Lower lobe of right lung (tissue), 2 donors: ENCODE data around the gene SHISAL2A. TPM values are rescaled to one million over a fixed set of nuclear protein-coding genes. Genes with fewer than 3 reads are reported as not detected.

Source experiments
- ATAC-seq, 2 donors: fragments of 200-7000 bp; cut with Tn5 transposase; one replicate each; pipeline ENCODE4 v1.9.1; 2020 to 2022; ENCODE audit warnings: mild to moderate bottlenecking in 2 of 2, moderate library complexity in 2 of 2
- DNase-seq: peaks from one replicate; pipeline ENCODE4 v3.0.0-alpha.2; 2020
- H3K27ac ChIP-seq: fragments of 200-600 bp; one replicate; pipeline ENCODE4 v1.8.0; 2022
- H3K27me3 ChIP-seq: fragments of 200-600 bp; one replicate; pipeline ENCODE4 v1.8.0; 2022; ENCODE audit warnings: low read depth
- H3K36me3 ChIP-seq: fragments of 200-600 bp; one replicate; pipeline ENCODE4 v1.8.0; 2022; ENCODE audit warnings: mild to moderate bottlenecking
- H3K4me1 ChIP-seq: fragments of 200-600 bp; one replicate; pipeline ENCODE4 v1.8.0; 2022
- H3K4me3 ChIP-seq: fragments of 200-600 bp; one replicate; pipeline ENCODE4 v1.8.0; 2022; ENCODE audit warnings: mild to moderate bottlenecking
- H3K9me3 ChIP-seq: fragments of 200-600 bp; one replicate; pipeline ENCODE4 v1.8.0; 2022
- intact Hi-C: fragments of 100-400 bp; cut with DNase I; formaldehyde crosslinking; loops from one replicate; pipeline ENCODE4 v1.11.0; 2022
- total RNA-seq: library from RNA; stranded (reverse); fragmentation: NEBNext Ultra II Directional; extraction: Animal tissue kit (Norgen Biotek cat#: 25700); gene quantifications from one replicate; pipeline ENCODE4 v1.2.1, GENCODE V29; 2021
- TF ChIP-seq, protein P1 (sequence below): fragments of 200-600 bp; IDR thresholded peaks from one replicate; pipeline ENCODE4 v1.8.0; 2022; ENCODE audit warnings: antibody characterized with exemption, mild to moderate bottlenecking
- donor health status: DM: no; HTN: yes; CAD: no; lungs with severe emphysema.

The SHISAL2A gene
- total RNA-seq, 1 donor from 2014 or later: 1.6 TPM

- TF ChIP-seq, protein P1, sequence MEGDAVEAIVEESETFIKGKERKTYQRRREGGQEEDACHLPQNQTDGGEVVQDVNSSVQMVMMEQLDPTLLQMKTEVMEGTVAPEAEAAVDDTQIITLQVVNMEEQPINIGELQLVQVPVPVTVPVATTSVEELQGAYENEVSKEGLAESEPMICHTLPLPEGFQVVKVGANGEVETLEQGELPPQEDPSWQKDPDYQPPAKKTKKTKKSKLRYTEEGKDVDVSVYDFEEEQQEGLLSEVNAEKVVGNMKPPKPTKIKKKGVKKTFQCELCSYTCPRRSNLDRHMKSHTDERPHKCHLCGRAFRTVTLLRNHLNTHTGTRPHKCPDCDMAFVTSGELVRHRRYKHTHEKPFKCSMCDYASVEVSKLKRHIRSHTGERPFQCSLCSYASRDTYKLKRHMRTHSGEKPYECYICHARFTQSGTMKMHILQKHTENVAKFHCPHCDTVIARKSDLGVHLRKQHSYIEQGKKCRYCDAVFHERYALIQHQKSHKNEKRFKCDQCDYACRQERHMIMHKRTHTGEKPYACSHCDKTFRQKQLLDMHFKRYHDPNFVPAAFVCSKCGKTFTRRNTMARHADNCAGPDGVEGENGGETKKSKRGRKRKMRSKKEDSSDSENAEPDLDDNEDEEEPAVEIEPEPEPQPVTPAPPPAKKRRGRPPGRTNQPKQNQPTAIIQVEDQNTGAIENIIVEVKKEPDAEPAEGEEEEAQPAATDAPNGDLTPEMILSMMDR: no peak
- no peak overlapping the region for H3K4me3 ChIP-seq
- H3K36me3 ChIP-seq: no peaks in the 10 kb centered on the region
- DNase-seq (no peak), ATAC-seq (no peak)
- peaks cover 28% of the 10 kb centered on the region for H3K27me3 ChIP-seq
- no peaks in the 10 kb centered on the region for H3K9me3 ChIP-seq
- intact Hi-C loops: no loop called here
- H3K4me1 ChIP-seq: peaks cover 15% of the 10 kb centered on the region
- H3K27ac ChIP-seq: no peak overlapping the region
Observed at GRCh38 chr1:52629667-52630066, 3.3 kb upstream of the SHISAL2A start.

- Histone ChIP-seq H3K27me3 (peaks cover 28% of the 10 kb centered on the region), H3K4me1 (peaks cover 15% of the 10 kb centered on the region), H3K36me3 (no peaks in the 10 kb centered on the region), H3K9me3 (no peaks in the 10 kb centered on the region), H3K27ac (peak overlapping the region; percentile 67), H3K4me3 (peak overlapping the region; percentile 49)
- DNase-seq (no peak), ATAC-seq (peak in 1 of 2 donors; percentile 12)
- TF ChIP-seq, protein P1: no peak
- intact Hi-C loops: no loop called here
Observed at GRCh38 chr1:52631759-52632331, 1.1 kb upstream of the SHISAL2A start.

- peak overlapping the region; percentile 67 for H3K27ac ChIP-seq
- TF ChIP-seq, protein P1: no peak
- peak overlapping the region; percentile 49 for H3K4me3 ChIP-seq
- peaks cover 28% of the 10 kb centered on the region for H3K27me3 ChIP-seq
- H3K9me3 ChIP-seq: no peaks in the 10 kb centered on the region
- H3K4me1 ChIP-seq: peaks cover 18% of the 10 kb centered on the region
- H3K36me3 ChIP-seq: no peaks in the 10 kb centered on the region
- intact Hi-C loops: no loop called here
- peak; percentile 16 to 49 for ATAC-seq
- peak; percentile 53 for DNase-seq
Observed at GRCh38 chr1:52633291-52633754, 355 bp downstream of the SHISAL2A start.

DNA sequence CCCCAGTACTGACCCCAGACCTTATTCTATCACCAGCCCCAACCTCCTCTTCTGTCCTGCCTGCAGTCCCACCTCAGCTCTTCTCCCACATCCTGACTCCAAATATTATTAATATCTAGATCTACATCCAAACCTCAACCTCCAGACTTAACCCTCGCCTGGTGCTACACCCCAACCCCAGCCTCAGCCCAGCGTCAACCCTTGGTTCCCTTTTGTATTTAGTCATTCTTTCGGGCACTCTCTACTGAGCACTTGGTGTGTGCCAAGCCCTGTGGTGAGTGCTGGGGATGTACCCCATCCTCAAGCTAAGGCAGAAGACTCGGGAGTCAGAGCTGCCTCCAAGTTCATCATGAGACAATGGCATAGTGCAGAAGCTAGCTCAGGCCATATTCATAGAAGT is 1.1 kb downstream of the SHISAL2A start:
- H3K9me3 ChIP-seq: no peaks in the 10 kb centered on the region
- TF ChIP-seq, protein P1: no peak
- ATAC-seq (no peak), DNase-seq (no peak)
- H3K27me3 ChIP-seq: peaks cover 28% of the 10 kb centered on the region
- no peaks in the 10 kb centered on the region for H3K36me3 ChIP-seq
- H3K4me1 ChIP-seq: peaks cover 18% of the 10 kb centered on the region
- intact Hi-C loops: no loop called here
- H3K27ac ChIP-seq: no peak overlapping the region
- H3K4me3 ChIP-seq: no peak overlapping the region

GRCh38 chr1:52635321-52636089 is 2.5 kb downstream of the SHISAL2A start:
- peaks cover 28% of the 10 kb centered on the region for H3K27me3 ChIP-seq
- TF ChIP-seq, protein P1: no peak
- intact Hi-C loops: no loop called here
- no peaks in the 10 kb centered on the region for H3K36me3 ChIP-seq
- ATAC-seq (no peak), DNase-seq (no peak)
- H3K4me3 ChIP-seq: no peak overlapping the region
- no peak overlapping the region for H3K27ac ChIP-seq
- no peaks in the 10 kb centered on the region for H3K9me3 ChIP-seq
- peaks cover 18% of the 10 kb centered on the region for H3K4me1 ChIP-seq
